Activated CD8-positive, alpha-beta memory T cell treated with anti-CD3 and anti-CD28 coated beads for 48 hours (primary cell): ENCODE data around the gene ADCY10.

Source experiments
- DNase-seq, 3 experiments: peaks; one replicate each; pipeline ENCODE4 v3.0.0-alpha.2; 2020; ENCODE audit warnings: low read depth in 2 of 3, low spot score in 2 of 3

Gene ADCY10

GRCh38 chr1:167790117-167790516 lies 123.8 kb downstream of the ADCY10 start:
- no peak for DNase-seq

GRCh38 chr1:167789501-167789900 lies 124.4 kb downstream of the ADCY10 start:
- no peak for DNase-seq

GRCh38 chr1:167786502-167786901 lies 127.4 kb downstream of the ADCY10 start:
- DNase-seq, result no peak

GRCh38 chr1:167784876-167785550 lies 128.9 kb downstream of the ADCY10 start:
- no peak for DNase-seq

- DNase-seq, result no peak
These were observed 131.0 kb downstream of the ADCY10 start for GRCh38 chr1:167782946-167783345.

GRCh38 chr1:167781558-167781957 lies 132.4 kb downstream of the ADCY10 start:
- DNase-seq, result no peak

GRCh38 chr1:167777269-167777650 lies 136.7 kb downstream of the ADCY10 start:
- no peak for DNase-seq

GRCh38 chr1:167776616-167777268 lies 137.2 kb downstream of the ADCY10 start:
- no peak for DNase-seq

GRCh38 chr1:167776151-167776550 lies 137.8 kb downstream of the ADCY10 start:
- DNase-seq, result no peak

- DNase-seq, result no peak
These were observed 138.8 kb downstream of the ADCY10 start for GRCh38 chr1:167775178-167775577.

- DNase-seq, result no peak
These were observed 139.2 kb downstream of the ADCY10 start for GRCh38 chr1:167774710-167775109.

- no peak for DNase-seq
These were observed 140.4 kb downstream of the ADCY10 start for GRCh38 chr1:167773516-167773915.

- DNase-seq, result no peak
These were observed 141.5 kb downstream of the ADCY10 start for GRCh38 chr1:167772436-167772835.

- DNase-seq, result no peak
These were observed 143.8 kb downstream of the ADCY10 start for GRCh38 chr1:167770127-167770526.

- DNase-seq, result no peak
These were observed 146.2 kb downstream of the ADCY10 start for GRCh38 chr1:167767761-167768160.

GRCh38 chr1:167766538-167766937 lies 147.4 kb downstream of the ADCY10 start:
- DNase-seq, result no peak

GRCh38 chr1:167765496-167765895 lies 148.4 kb downstream of the ADCY10 start:
- no peak for DNase-seq

- no peak for DNase-seq
These were observed 149.2 kb downstream of the ADCY10 start for GRCh38 chr1:167764458-167765330.

- no peak for DNase-seq
These were observed 150.3 kb downstream of the ADCY10 start for GRCh38 chr1:167763525-167764220.

- DNase-seq, result no peak
These were observed 151.7 kb downstream of the ADCY10 start for GRCh38 chr1:167762061-167762746.

- no peak for DNase-seq
These were observed 152.5 kb downstream of the ADCY10 start for GRCh38 chr1:167761400-167761799.
